HepG2 (cell line): Measurements from ENCODE around the gene PCNA. TPM values are rescaled to one million over a fixed set of nuclear protein-coding genes. Genes with fewer than 3 reads are reported as not detected.

Experiments
- ATAC-seq: fragments of 200-7000 bp; cut with Tn5 transposase; 3 replicates; pipeline ENCODE4 v1.9.1; 2020; ENCODE audit warnings: mild to moderate bottlenecking, moderate library complexity
- BruUV-seq: library from RNA; stranded (reverse); fragments of 400-500 nt; replicated peaks from 2 replicates; lab custom pipeline; 2021; lab: Mats Ljungman, UMichigan
- CTCF ChIA-PET: fragments of 300-600 bp; formaldehyde crosslinking; extraction: SDS; loops from one replicate; lab custom pipeline; 2021; ENCODE audit warnings: low total read pairs, inconsistent platforms, low intra/inter-chr PET ratio; lab: Yijun Ruan, JAX
- POLR2A ChIA-PET: fragments of 350-600 bp; sonication (Branson Sonifier 250); formaldehyde crosslinking; loops from one replicate; lab custom pipeline; 2020; ENCODE audit warnings: antibody characterized with exemption, inconsistent platforms; lab: Yijun Ruan, JAX
- DNase-seq: peaks from one replicate; pipeline ENCODE4 v3.0.0-alpha.2; 2015; ENCODE audit warnings: low spot score
- FAIRE-seq: peaks from 3 replicates; lab custom pipeline; 2011; peaks lifted over from hg19 to GRCh38; lab: Jason Lieb, UNC
- H2AFZ ChIP-seq: one replicate; pipeline ENCODE4 v1.6.1; 2011; ENCODE audit warnings: low read length, inconsistent platforms
- H3K27ac ChIP-seq: fragments of 300-600 bp; 3 replicates; pipeline ENCODE4 v1.8.0; 2011; ENCODE audit warnings: mixed run types, mild to moderate bottlenecking, mixed read lengths, low read length, inconsistent platforms; ENCODE audit not compliant: insufficient read depth; ENCODE audit errors: extremely low read length
- H3K27me3 ChIP-seq, 2 experiments: fragments of 200-600 bp in 1 of 2; 2 replicates in 1 of 2; 3 replicates in 1 of 2; pipeline versions ENCODE4 v1.6.0 to v1.8.0; 2011; ENCODE audit warnings: low read length in 2 of 2, mild to moderate bottlenecking in 2 of 2, moderate library complexity in 2 of 2, inconsistent platforms in 1 of 2; ENCODE audit not compliant: insufficient read depth in 2 of 2, control insufficient read depth in 1 of 2
- H3K36me3 ChIP-seq, 2 experiments: fragments of 200-600 bp in 1 of 2; replicated peaks in 1 of 2; 2 replicates in 1 of 2; 3 replicates in 1 of 2; pipeline versions ENCODE4 v1.5.1 to v1.8.0; 2011; ENCODE audit warnings: low read length in 2 of 2, inconsistent platforms in 1 of 2; ENCODE audit not compliant: insufficient read depth in 2 of 2, control insufficient read depth in 1 of 2
- H3K4me1 ChIP-seq: 2 replicates; pipeline ENCODE4 v1.5.1; 2012; ENCODE audit warnings: low read length, inconsistent platforms; ENCODE audit not compliant: insufficient read depth
- H3K4me2 ChIP-seq: 2 replicates; pipeline ENCODE4 v1.6.0; 2011; ENCODE audit warnings: low read depth, low read length, inconsistent platforms
- H3K4me3 ChIP-seq, 3 experiments: fragments of 200-600 bp in 1 of 3; sonication (generic), shearing (Covaris generic) in 1 of 3; replicated peaks in 1 of 3; 2 replicates each; pipeline ENCODE4 v1.5.1; 2011 to 2016; ENCODE audit warnings: low read length in 3 of 3, inconsistent platforms in 2 of 3, low read depth in 2 of 3, mild to moderate bottlenecking in 2 of 3, control low read depth in 1 of 3, mixed read lengths in 1 of 3; ENCODE audit not compliant: insufficient read depth in 1 of 3
- H3K79me2 ChIP-seq: one replicate; pipeline ENCODE4 v1.6.1; 2011; ENCODE audit warnings: low read length, inconsistent platforms; ENCODE audit not compliant: insufficient read depth
- H3K9ac ChIP-seq: 2 replicates; pipeline ENCODE4 v1.6.0; 2011; ENCODE audit warnings: mild to moderate bottlenecking, low read depth, low read length, inconsistent platforms; ENCODE audit not compliant: insufficient read depth
- H3K9me3 ChIP-seq: 2 replicates; pipeline ENCODE4 v1.5.1; 2012; ENCODE audit warnings: mild to moderate bottlenecking, low read length
- H4K20me1 ChIP-seq: 2 replicates; pipeline ENCODE4 v1.6.0; 2011; ENCODE audit warnings: inconsistent platforms, mild to moderate bottlenecking, low read length, moderate library complexity; ENCODE audit not compliant: insufficient read depth
- ATF1 ChIP-seq: IDR thresholded peaks from 2 replicates; pipeline ENCODE4 v1.6.1; 2016; ENCODE audit warnings: mild to moderate bottlenecking, control low read depth
- KLF16 ChIP-seq, 2 experiments: sonication (generic) in 1 of 2; formaldehyde crosslinking in 1 of 2; IDR thresholded peaks; 2 replicates each; pipeline versions ENCODE4 v1.6.1 to v1.8.0; 2016 to 2023; ENCODE audit warnings: missing genetic modification reagents in 2 of 2, missing compliant biosample characterization in 1 of 2
- RARA ChIP-seq: IDR thresholded peaks from 2 replicates; pipeline ENCODE4 v1.6.1; 2016; ENCODE audit warnings: missing genetic modification reagents, missing compliant biosample characterization
- ZNF615 ChIP-seq: sonication (generic); formaldehyde crosslinking; IDR thresholded peaks from 2 replicates; pipeline ENCODE4 v1.5.0; 2020; ENCODE audit warnings: mild to moderate bottlenecking, missing genetic modification reagents, borderline replicate concordance
- ZSCAN29 ChIP-seq: sonication (generic); formaldehyde crosslinking; conservative IDR thresholded peaks from 2 replicates; pipeline ENCODE4 v1.4.0; 2020; ENCODE audit warnings: mild to moderate bottlenecking, missing genetic modification reagents
- WGBS: methylation state at CpG from one replicate; pipeline ENCODE4 v1.1.6; 2017; ENCODE audit warnings: low lambda C conversion rate; 5-methylcytosine and 5-hydroxymethylcytosine counted together
- in situ Hi-C: cut with HindIII; loops from 2 replicates; pipeline ENCODE4 v1.10.0; 2017; ENCODE audit warnings: low pct_unique_long_range_greater_than_20kb; ENCODE audit not compliant: extremely low pct_ligation_motif_present
- intact Hi-C: fragments of 100-400 bp; cut with micrococcal nuclease; formaldehyde crosslinking; loops from one replicate; pipeline ENCODE4 v1.10.0; 2022; ENCODE audit not compliant: unreplicated experiment
- polyA plus RNA-seq, 8 experiments: library from polyadenylated mRNA; depleted of rRNA in 3 of 8; stranded (reverse) in 7 of 8; unstranded in 1 of 8; fragments of >200 nt; fragmentation: Illumina TruSeq in 4 of 8; extraction: Trizol in 4 of 8; gene quantifications; 2 replicates each; pipeline versions ENCODE4 v1.2.1 to v1.2.3, GENCODE V29; 2011 to 2016; ENCODE audit warnings: low read depth in 4 of 8, missing spikeins in 1 of 8, mixed read lengths in 1 of 8; ENCODE audit not compliant: insufficient read depth in 1 of 8
- total RNA-seq, 5 experiments: library from RNA; depleted of rRNA; stranded (reverse); fragments of >200 nt; fragmentation: Illumina TruSeq; extraction: Trizol; gene quantifications; 2 replicates each; pipeline ENCODE4 v1.2.3, GENCODE V29; 2016; ENCODE audit warnings: low read depth in 1 of 5
- TF ChIP-seq, protein P1 (sequence below): sonication (generic); formaldehyde crosslinking; IDR thresholded peaks from 2 replicates; pipeline ENCODE4 v1.4.0; 2020; ENCODE audit warnings: mild to moderate bottlenecking, missing genetic modification reagents

PCNA gene
- total and polyA plus RNA-seq, 2 of the 13 experiments (the other 11 are each of a cell fraction or from before 2014, with no cell fraction given): 229 to 655 TPM

DNA sequence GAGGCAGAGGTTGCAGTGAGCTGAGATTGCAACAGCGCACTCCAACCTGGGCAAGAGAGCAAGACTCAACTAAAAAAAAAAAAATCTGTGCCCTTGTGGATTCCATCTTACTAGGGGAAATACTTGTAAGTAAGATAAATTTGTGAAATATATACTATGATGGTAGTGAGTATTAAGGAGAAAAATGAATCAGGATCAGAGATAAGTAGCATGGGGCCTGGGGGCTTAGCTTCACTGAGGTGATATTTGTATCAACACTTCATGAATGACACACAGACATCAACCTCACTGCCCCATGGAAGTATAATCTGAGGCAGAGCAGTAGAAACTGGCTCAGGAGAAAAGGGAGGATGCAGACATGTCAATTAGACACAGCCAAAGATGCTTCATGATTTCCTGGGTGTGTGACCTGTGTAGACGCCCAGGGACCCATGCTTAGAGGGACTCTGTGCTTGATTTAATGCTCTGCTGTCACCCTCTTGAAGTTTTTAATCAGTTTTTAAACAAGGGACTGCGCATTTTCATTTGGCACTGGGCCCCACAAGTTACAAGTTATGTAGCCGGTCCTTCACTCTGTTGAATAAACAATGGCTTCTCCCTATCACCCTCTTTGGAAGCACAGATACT lies 41.9 kb downstream of the PCNA start:
- Histone ChIP-seq H3K27me3 (no peaks in the 10 kb centered on the region), H2AFZ (peak overlapping the region; percentile 90), H4K20me1 (no peaks in the 10 kb centered on the region), H3K36me3 (no peaks in the 10 kb centered on the region), H3K4me2 (peak overlapping the region; percentile 78), H3K9me3 (no peaks in the 10 kb centered on the region), H3K79me2 (no peaks in the 10 kb centered on the region), H3K4me1 (peaks cover 42% of the 10 kb centered on the region), H3K27ac (peak overlapping the region; percentile 2), H3K9ac (peak overlapping the region; percentile 42; the same call in 1 of the 2 replicates), H3K4me3 (peak overlapping the region; percentile 54 to 60 (median 59))
- ATAC-seq (peak; percentile 40), DNase-seq (no peak), FAIRE-seq (no peak)
- BruUV-seq: no TSS peak
- 33% methylated on average over 4 of the region's 4 CpGs for WGBS
- TF ChIP-seq ATF1 (CRISPR knock-in tag) (peak; percentile 45; the same call in 1 of the 2 replicates), RARA (CRISPR knock-in tag) (0 out of 2 replicates have a peak, but pooled peaks have one; percentile 3), ZNF615 (CRISPR knock-in tag) (0 out of 2 replicates have a peak, but pooled peaks have one; percentile 61), KLF16 (CRISPR knock-in tag; IDR thresholded peaks at IDR 0.05) (no peak), ZSCAN29 (CRISPR knock-in tag) (0 out of 2 replicates have a peak, but pooled peaks have one; percentile 55)
- TF ChIP-seq, protein P1, sequence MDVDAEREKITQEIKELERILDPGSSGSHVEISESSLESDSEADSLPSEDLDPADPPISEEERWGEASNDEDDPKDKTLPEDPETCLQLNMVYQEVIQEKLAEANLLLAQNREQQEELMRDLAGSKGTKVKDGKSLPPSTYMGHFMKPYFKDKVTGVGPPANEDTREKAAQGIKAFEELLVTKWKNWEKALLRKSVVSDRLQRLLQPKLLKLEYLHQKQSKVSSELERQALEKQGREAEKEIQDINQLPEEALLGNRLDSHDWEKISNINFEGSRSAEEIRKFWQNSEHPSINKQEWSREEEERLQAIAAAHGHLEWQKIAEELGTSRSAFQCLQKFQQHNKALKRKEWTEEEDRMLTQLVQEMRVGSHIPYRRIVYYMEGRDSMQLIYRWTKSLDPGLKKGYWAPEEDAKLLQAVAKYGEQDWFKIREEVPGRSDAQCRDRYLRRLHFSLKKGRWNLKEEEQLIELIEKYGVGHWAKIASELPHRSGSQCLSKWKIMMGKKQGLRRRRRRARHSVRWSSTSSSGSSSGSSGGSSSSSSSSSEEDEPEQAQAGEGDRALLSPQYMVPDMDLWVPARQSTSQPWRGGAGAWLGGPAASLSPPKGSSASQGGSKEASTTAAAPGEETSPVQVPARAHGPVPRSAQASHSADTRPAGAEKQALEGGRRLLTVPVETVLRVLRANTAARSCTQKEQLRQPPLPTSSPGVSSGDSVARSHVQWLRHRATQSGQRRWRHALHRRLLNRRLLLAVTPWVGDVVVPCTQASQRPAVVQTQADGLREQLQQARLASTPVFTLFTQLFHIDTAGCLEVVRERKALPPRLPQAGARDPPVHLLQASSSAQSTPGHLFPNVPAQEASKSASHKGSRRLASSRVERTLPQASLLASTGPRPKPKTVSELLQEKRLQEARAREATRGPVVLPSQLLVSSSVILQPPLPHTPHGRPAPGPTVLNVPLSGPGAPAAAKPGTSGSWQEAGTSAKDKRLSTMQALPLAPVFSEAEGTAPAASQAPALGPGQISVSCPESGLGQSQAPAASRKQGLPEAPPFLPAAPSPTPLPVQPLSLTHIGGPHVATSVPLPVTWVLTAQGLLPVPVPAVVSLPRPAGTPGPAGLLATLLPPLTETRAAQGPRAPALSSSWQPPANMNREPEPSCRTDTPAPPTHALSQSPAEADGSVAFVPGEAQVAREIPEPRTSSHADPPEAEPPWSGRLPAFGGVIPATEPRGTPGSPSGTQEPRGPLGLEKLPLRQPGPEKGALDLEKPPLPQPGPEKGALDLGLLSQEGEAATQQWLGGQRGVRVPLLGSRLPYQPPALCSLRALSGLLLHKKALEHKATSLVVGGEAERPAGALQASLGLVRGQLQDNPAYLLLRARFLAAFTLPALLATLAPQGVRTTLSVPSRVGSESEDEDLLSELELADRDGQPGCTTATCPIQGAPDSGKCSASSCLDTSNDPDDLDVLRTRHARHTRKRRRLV (CRISPR knock-in tag): 0 out of 2 replicates have a peak, but pooled peaks have one; percentile 41
- in situ Hi-C loops: no loop called here
- ChIA-PET CTCF (no interaction called here), POLR2A (interaction anchor here (0.6 kb wide), 1 partner anchor 26 kb away, joined by 3 read pairs; no protein-coding TSS in a partner anchor)
- intact Hi-C loops: no loop called here
